ENCODE measurements around the gene VAV2. TPM values are rescaled to one million over a fixed set of nuclear protein-coding genes. Genes with fewer than 3 reads are reported as not detected.

VAV2 gene
- total and polyA plus RNA-seq, 2 of the 4 experiments (the other 2 are of a cell fraction) = 10.8 to 13.4 TPM

DNA sequence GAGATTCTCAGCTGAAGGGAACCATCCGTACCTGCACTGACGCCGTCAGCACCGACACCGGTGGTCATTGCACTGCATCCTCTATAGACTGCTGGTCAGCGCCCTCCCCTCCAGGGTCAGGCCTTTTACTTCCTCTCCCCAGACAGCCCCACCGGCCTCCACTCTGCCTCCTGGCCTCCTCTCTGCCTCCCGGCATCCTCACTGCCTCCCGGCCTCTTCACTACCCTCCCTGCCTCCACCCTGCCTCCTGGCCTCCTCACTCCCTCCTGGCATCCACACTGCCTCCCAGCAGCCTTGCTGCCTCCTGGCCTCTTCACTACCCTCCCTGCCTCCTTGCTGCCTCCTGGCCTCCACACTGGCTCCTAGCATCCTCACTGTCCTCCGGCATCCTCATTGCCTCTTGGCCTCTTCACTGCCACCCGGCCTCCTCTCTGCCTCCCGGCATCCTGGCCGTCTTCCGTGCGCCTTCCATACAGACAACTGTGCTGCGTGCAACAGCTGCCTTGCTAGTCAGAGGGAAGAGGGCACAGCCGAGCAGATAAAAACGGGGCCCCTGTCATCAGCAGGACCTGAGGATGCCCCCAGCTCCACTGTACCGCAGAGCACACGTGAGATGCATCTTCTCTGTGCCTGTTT is 62.0 kb downstream of the VAV2 start:
- no peak overlapping the region for H2BK20ac ChIP-seq (ENCODE audit: low read depth, low read length)
- TF ChIP-seq CEBPB (IDR thresholded peaks at IDR 0.05; ENCODE audit: low read depth, low read length) (no peak), BHLHE40 (IDR thresholded peaks at IDR 0.05; ENCODE audit: low read depth, low read length) (no peak), RAD21 (IDR thresholded peaks at IDR 0.05; ENCODE audit: low read length) (no peak), CHD1 (IDR thresholded peaks at IDR 0.05; ENCODE audit: low read depth, low read length) (no peak), NFE2L2 (IDR thresholded peaks at IDR 0.05; ENCODE audit: low read depth, low read length) (no peak), SMC3 (IDR thresholded peaks at IDR 0.05; ENCODE audit: low read depth, low read length) (no peak), FOS (IDR thresholded peaks at IDR 0.05; ENCODE audit: low read depth, low read length) (no peak), MXI1 (IDR thresholded peaks at IDR 0.05; ENCODE audit: borderline replicate concordance, low read depth, low read length) (no peak), MAZ (IDR thresholded peaks at IDR 0.05; ENCODE audit: borderline replicate concordance, low read depth, low read length) (no peak), POLR2A (IDR thresholded peaks at IDR 0.05; ENCODE audit: low read depth, low read length) (no peak), RCOR1 (IDR thresholded peaks at IDR 0.05; ENCODE audit: insufficient replicate concordance, low read length) (no peak), MAFK (IDR thresholded peaks at IDR 0.05; ENCODE audit: low read depth, low read length) (no peak), RFX5 (IDR thresholded peaks at IDR 0.05; ENCODE audit: low read depth, low read length) (no peak)
- TF ChIP-seq, protein P1, sequence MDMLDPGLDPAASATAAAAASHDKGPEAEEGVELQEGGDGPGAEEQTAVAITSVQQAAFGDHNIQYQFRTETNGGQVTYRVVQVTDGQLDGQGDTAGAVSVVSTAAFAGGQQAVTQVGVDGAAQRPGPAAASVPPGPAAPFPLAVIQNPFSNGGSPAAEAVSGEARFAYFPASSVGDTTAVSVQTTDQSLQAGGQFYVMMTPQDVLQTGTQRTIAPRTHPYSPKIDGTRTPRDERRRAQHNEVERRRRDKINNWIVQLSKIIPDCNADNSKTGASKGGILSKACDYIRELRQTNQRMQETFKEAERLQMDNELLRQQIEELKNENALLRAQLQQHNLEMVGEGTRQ (IDR thresholded peaks at IDR 0.05; ENCODE audit: low read depth, low read length) = no peak
- TF ChIP-seq, protein P2, sequence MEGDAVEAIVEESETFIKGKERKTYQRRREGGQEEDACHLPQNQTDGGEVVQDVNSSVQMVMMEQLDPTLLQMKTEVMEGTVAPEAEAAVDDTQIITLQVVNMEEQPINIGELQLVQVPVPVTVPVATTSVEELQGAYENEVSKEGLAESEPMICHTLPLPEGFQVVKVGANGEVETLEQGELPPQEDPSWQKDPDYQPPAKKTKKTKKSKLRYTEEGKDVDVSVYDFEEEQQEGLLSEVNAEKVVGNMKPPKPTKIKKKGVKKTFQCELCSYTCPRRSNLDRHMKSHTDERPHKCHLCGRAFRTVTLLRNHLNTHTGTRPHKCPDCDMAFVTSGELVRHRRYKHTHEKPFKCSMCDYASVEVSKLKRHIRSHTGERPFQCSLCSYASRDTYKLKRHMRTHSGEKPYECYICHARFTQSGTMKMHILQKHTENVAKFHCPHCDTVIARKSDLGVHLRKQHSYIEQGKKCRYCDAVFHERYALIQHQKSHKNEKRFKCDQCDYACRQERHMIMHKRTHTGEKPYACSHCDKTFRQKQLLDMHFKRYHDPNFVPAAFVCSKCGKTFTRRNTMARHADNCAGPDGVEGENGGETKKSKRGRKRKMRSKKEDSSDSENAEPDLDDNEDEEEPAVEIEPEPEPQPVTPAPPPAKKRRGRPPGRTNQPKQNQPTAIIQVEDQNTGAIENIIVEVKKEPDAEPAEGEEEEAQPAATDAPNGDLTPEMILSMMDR (conservative IDR thresholded peaks at IDR 0.05; ENCODE audit: low read depth, low read length) = no peak
- TF ChIP-seq, protein P3, sequence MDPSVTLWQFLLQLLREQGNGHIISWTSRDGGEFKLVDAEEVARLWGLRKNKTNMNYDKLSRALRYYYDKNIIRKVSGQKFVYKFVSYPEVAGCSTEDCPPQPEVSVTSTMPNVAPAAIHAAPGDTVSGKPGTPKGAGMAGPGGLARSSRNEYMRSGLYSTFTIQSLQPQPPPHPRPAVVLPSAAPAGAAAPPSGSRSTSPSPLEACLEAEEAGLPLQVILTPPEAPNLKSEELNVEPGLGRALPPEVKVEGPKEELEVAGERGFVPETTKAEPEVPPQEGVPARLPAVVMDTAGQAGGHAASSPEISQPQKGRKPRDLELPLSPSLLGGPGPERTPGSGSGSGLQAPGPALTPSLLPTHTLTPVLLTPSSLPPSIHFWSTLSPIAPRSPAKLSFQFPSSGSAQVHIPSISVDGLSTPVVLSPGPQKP (IDR thresholded peaks at IDR 0.05; ENCODE audit: borderline replicate concordance, low read depth, low read length) = no peak
- no peak overlapping the region for H2AK5ac ChIP-seq (ENCODE audit: low read depth, low read length)
- no peak overlapping the region for H2BK5ac ChIP-seq (ENCODE audit: low read depth, low read length, poor library complexity, severe bottlenecking)
- H2AK9ac ChIP-seq (replicated peaks; ENCODE audit: low read depth, low read length, poor library complexity) = no peak overlapping the region
- no TSS peak for BruUV-seq (replicated peaks)
- H3K9me1 ChIP-seq (ENCODE audit: insufficient read depth, low read length) = peaks cover 6% of the 10 kb centered on the region; the same call in 1 of the 2 replicates
- H4K8ac ChIP-seq (ENCODE audit: low read depth in 2 of 2, low read length in 2 of 2) = no peak overlapping the region
- dilution Hi-C loops (cut with HindIII; ENCODE audit: low sequenced_read_pairs, unreplicated experiment) = no loop called here
- H4K5ac ChIP-seq (ENCODE audit: low read depth, low read length) = no peak overlapping the region
- no peak overlapping the region for H2BK120ac ChIP-seq (ENCODE audit: low read depth, low read length)
- no peak overlapping the region for H3K27ac ChIP-seq (ENCODE audit: insufficient read depth, low read length)
- H3K4me1 ChIP-seq (ENCODE audit: control insufficient read depth, insufficient read depth, low read length) = peaks cover 5% of the 10 kb centered on the region; the same call in 1 of the 2 replicates
- no peak overlapping the region for H4K91ac ChIP-seq (ENCODE audit: insufficient read depth, low read depth, low read length)
- peaks cover 60% of the 10 kb centered on the region for H4K20me1 ChIP-seq (ENCODE audit: insufficient read depth, low read length)
- H3K27me3 ChIP-seq (ENCODE audit: control insufficient read depth, insufficient read depth, low read length) = no peaks in the 10 kb centered on the region
- no peak overlapping the region for H3K18ac ChIP-seq (ENCODE audit: low read depth, low read length)
- H3K9me3 ChIP-seq (ENCODE audit: control insufficient read depth, insufficient read depth, low read length) = no peaks in the 10 kb centered on the region
- 55% methylated on average over 7 of the region's 20 CpGs; no CpG with 5 or more reads in 1 of the 2 experiments for WGBS, 2 experiments (ENCODE audit: extremely low coverage in 2 of 2, insufficient read length in 1 of 2)
- ChIA-PET POLR2A (ENCODE audit: unreplicated experiment) (no interaction called here), CTCF (no interaction called here)
- H3K23ac ChIP-seq (ENCODE audit: low read depth, low read length) = no peak overlapping the region
- peaks cover 31 to 81% of the 10 kb centered on the region in 2 experiments; a peak in 3 of 4 replicates for H3K79me1 ChIP-seq (ENCODE audit: low read depth in 1 of 2, low read length in 2 of 2)
- ATAC-seq (ENCODE audit: low read depth) = no peak
- no peak overlapping the region for H3K14ac ChIP-seq (replicated peaks; ENCODE audit: low read depth, low read length)
- no peak overlapping the region for H3K4ac ChIP-seq (ENCODE audit: low read depth, low read length)
- H3K56ac ChIP-seq (ENCODE audit: extremely low read depth, insufficient read depth, low read length) = no peak overlapping the region
- H3K9ac ChIP-seq (ENCODE audit: low read depth, low read length) = no peak overlapping the region
- intact Hi-C loops (cut with micrococcal nuclease) = no loop called here
- no peak overlapping the region for H2BK15ac ChIP-seq (ENCODE audit: low read depth, low read length)
- in situ Hi-C loops (cut with MboI; ENCODE audit: low sequenced_read_pairs) = no loop called here
- peaks cover 1% of the 10 kb centered on the region; the same call in 1 of the 2 replicates for H3K36me3 ChIP-seq (ENCODE audit: control insufficient read depth, insufficient read depth, low read length)
- no peak overlapping the region for H3K4me3 ChIP-seq (ENCODE audit: insufficient read depth, low read depth, low read length)
- H3K4me2 ChIP-seq (ENCODE audit: low read depth, low read length) = no peak overlapping the region
- DNase-seq = no peak
- no peak overlapping the region for H2AFZ ChIP-seq (replicated peaks; ENCODE audit: low read length, poor library complexity)
